Measurements from ENCODE around the gene DSE. TPM values are rescaled to one million over a fixed set of nuclear protein-coding genes. Genes with fewer than 3 reads are reported as not detected.

Gene DSE
- total RNA-seq, 2 donors from 2014 or later, result 5.0 to 9.3 TPM

GRCh38 chr6:116387374-116387773, 16.6 kb downstream of the DSE start:
- no peak for TF ChIP-seq CTCF (IDR thresholded peaks at IDR 0.05)
- no peaks in the 10 kb centered on the region for H3K9me3 ChIP-seq
- no peak overlapping the region for H3K9ac ChIP-seq (ENCODE audit: low read depth in 2 of 2, low read length in 2 of 2)
- H3K4me3 ChIP-seq, result no peak overlapping the region
- H3K36me3 ChIP-seq, result no peaks in the 10 kb centered on the region
- H3K27me3 ChIP-seq, result no peaks in the 10 kb centered on the region
- DNase-seq, result no peak
- H3K27ac ChIP-seq, result no peak overlapping the region
- intact Hi-C loops (cut with DNase I), result no loop called here
- H3K4me1 ChIP-seq, result no peaks in the 10 kb centered on the region

DNA sequence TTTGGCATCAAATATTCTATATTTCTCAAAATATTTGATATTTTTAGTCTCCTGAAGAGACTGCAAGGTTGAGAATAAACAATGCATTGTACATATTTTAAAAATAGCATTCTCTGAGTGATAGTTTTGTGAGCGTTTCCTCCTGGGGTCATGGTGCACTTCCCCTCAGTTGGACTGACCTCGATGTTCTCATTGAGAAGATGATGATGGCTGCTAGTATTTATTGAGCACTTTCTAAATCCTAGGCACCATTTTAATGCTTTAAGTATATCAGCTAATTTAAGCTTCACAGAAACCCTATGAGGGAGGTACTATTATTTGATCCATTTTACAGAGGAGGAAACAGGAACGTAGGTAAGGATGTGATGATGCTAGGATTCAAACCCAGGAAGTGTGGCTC, 18.2 kb downstream of the DSE start:
- H3K4me1 ChIP-seq, result no peaks in the 10 kb centered on the region
- no peak for DNase-seq
- no peaks in the 10 kb centered on the region for H3K27me3 ChIP-seq
- no peaks in the 10 kb centered on the region for H3K9me3 ChIP-seq
- H3K4me3 ChIP-seq, result no peak overlapping the region
- no peak for TF ChIP-seq CTCF (IDR thresholded peaks at IDR 0.05)
- no peak overlapping the region for H3K9ac ChIP-seq (ENCODE audit: low read depth in 2 of 2, low read length in 2 of 2)
- H3K27ac ChIP-seq, result no peak overlapping the region
- no peaks in the 10 kb centered on the region for H3K36me3 ChIP-seq
- intact Hi-C loops (cut with DNase I), result no loop called here

DNA sequence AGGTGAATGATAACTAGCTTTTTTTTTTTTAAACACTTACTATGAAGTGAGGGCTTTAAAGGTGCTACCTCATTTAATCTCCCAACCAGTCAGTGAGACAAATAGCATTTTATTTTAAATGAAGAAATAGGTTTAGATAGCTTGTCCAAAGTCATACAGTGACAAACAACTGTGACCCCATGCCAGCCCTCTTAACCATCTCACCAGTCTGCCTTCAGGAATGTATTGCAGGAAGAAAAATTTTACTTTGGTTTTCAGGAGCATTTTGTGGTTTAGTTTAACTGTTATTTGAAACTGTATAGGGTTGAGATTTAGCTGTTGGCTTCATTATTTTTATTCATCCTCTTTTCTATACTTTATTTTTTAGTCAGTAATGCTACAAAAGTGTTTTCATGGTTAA, 18.6 kb downstream of the DSE start:
- H3K4me3 ChIP-seq, result no peak overlapping the region
- intact Hi-C loops (cut with DNase I), result no loop called here
- no peaks in the 10 kb centered on the region for H3K9me3 ChIP-seq
- H3K9ac ChIP-seq (ENCODE audit: low read depth in 2 of 2, low read length in 2 of 2), result no peak overlapping the region
- no peak overlapping the region for H3K27ac ChIP-seq
- no peaks in the 10 kb centered on the region for H3K27me3 ChIP-seq
- H3K36me3 ChIP-seq, result no peaks in the 10 kb centered on the region
- no peak for TF ChIP-seq CTCF (IDR thresholded peaks at IDR 0.05)
- no peak for DNase-seq
- no peaks in the 10 kb centered on the region for H3K4me1 ChIP-seq

- intact Hi-C loops (cut with DNase I), result no loop called here
- Histone ChIP-seq H3K4me1 (no peaks in the 10 kb centered on the region), H3K27me3 (no peaks in the 10 kb centered on the region), H3K9me3 (no peaks in the 10 kb centered on the region), H3K36me3 (no peaks in the 10 kb centered on the region), H3K9ac (ENCODE audit: low read depth in 2 of 2, low read length in 2 of 2) (no peak overlapping the region), H3K4me3 (no peak overlapping the region), H3K27ac (no peak overlapping the region)
- no peak for TF ChIP-seq CTCF (IDR thresholded peaks at IDR 0.05)
- DNase-seq, result no peak
Observed at GRCh38 chr6:116390581-116390980, 19.8 kb downstream of the DSE start.

DNA sequence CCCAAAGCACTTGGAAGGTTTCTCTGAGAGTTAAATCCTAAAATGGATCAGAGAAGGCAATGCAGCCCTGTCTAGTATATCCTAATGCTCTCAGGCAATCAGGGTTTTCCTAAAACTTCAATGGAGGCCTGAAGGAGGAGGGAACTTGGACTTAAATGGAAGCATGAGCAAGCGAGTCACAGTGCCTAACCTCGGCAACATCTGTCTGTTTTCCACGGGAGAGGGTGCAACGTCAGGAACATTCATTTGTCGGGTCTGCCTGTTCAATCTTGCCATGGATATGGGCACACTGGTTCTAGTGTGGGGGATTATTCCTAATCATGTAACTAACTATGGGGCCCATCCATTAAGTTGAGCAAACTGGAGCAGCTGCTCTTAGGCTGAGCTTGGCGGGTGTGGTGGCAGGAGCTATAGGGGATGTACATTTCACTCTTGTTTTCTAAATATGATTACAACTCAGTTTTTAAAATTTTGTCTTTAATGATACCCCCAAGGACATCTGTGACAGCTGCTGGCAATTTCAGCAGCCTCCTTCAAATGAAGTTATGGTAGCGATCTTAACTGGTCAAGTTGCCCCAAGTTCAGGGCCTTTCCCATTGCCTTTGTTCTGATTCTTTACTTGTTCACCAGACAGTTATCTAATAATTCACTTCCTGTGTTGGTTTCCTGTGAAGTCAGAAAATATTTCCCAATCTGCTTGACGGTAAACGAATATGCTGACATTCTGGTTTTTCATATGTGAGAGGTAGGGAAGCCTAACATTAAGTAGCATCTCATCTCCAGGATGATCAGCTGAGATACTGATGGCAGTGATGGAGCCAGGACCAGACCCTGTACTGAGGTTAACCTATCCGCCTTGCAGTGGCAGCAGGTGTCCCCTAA, 21.6 kb downstream of the DSE start:
- Histone ChIP-seq H3K4me3 (no peak overlapping the region), H3K36me3 (no peaks in the 10 kb centered on the region), H3K27me3 (no peaks in the 10 kb centered on the region), H3K9me3 (no peaks in the 10 kb centered on the region), H3K27ac (no peak overlapping the region), H3K9ac (ENCODE audit: low read depth in 2 of 2, low read length in 2 of 2) (no peak overlapping the region), H3K4me1 (no peaks in the 10 kb centered on the region)
- no peak for TF ChIP-seq CTCF (IDR thresholded peaks at IDR 0.05)
- DNase-seq, result no peak
- intact Hi-C loops (cut with DNase I), result no loop called here
